22Rv1 (cell line): ENCODE data around the gene DAAM1.

ENCODE experiments used
- ZFX ChIP-seq: fragments of 450-650 bp; IDR thresholded peaks from 2 replicates; pipeline ENCODE4 v1.6.1; 2017; ENCODE audit warnings: antibody characterized with exemption, borderline replicate concordance
- TF ChIP-seq, protein P1 (sequence below): fragments of 450-650 bp; IDR thresholded peaks from 2 replicates; pipeline ENCODE4 v1.5.1; 2017; ENCODE audit warnings: mild to moderate bottlenecking

DNA sequence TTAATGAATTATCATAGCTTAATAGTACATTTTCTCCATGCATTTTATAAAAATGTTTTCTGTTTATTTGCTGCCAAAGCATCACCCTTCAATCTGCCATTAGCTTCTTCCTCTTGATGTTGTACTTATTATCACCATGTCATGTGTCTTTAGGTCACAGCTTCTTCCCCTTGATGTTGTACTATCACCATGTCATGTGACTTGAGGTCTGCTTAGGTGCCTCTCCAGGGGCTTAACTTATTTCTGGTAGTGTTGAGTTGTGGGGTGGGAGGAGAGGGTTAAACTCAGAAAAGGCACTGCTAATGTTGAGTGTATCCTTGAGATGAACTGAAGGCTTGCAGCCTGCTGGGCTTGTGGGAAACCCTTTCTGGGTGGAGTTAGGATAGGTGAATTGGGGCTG is 87.8 kb downstream of the DAAM1 start:
- TF ChIP-seq, protein P1, sequence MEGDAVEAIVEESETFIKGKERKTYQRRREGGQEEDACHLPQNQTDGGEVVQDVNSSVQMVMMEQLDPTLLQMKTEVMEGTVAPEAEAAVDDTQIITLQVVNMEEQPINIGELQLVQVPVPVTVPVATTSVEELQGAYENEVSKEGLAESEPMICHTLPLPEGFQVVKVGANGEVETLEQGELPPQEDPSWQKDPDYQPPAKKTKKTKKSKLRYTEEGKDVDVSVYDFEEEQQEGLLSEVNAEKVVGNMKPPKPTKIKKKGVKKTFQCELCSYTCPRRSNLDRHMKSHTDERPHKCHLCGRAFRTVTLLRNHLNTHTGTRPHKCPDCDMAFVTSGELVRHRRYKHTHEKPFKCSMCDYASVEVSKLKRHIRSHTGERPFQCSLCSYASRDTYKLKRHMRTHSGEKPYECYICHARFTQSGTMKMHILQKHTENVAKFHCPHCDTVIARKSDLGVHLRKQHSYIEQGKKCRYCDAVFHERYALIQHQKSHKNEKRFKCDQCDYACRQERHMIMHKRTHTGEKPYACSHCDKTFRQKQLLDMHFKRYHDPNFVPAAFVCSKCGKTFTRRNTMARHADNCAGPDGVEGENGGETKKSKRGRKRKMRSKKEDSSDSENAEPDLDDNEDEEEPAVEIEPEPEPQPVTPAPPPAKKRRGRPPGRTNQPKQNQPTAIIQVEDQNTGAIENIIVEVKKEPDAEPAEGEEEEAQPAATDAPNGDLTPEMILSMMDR: no peak
- TF ChIP-seq ZFX: no peak
